CD14-positive monocyte (primary cell): ENCODE data around the gene FIS1. TPM values are rescaled to one million over a fixed set of nuclear protein-coding genes. Genes with fewer than 3 reads are reported as not detected.
A peak's percentile ranks its signal among the peaks of the same experiment; 100 is the strongest.
"Not testable (repeated sequence)": the region's sequence is repeated elsewhere in the genome, so short reads cannot be mapped to it uniquely, and the experiment has no call there.

ENCODE experiments used
- DNase-seq, 3 donors: peaks; one replicate each; pipeline ENCODE4 v3.0.0-alpha.2; 2011 to 2022
- H2AFZ ChIP-seq: 2 replicates; pipeline ENCODE4 v1.6.0; 2012; ENCODE audit warnings: mild to moderate bottlenecking, low read depth, low read length, inconsistent platforms; ENCODE audit not compliant: insufficient read depth, poor library complexity, severe bottlenecking
- H3K27ac ChIP-seq, 2 donors: 1 replicate in 1 of 2; 2 replicates in 1 of 2; pipeline ENCODE4 v1.5.1; 2012 to 2013; ENCODE audit warnings: low read length in 2 of 2, control low read depth in 1 of 2, inconsistent platforms in 1 of 2, low read depth in 1 of 2, mild to moderate bottlenecking in 1 of 2
- H3K27me3 ChIP-seq, 2 donors: one replicate each; pipeline versions ENCODE4 v1.6.0 to v1.6.1; 2011 to 2013; ENCODE audit warnings: low read length in 2 of 2; ENCODE audit not compliant: control insufficient read depth in 2 of 2, insufficient read depth in 2 of 2
- H3K36me3 ChIP-seq, 2 donors: replicated peaks in 1 of 2; 1 replicate in 1 of 2; 2 replicates in 1 of 2; pipeline versions ENCODE4 v1.5.1 to v1.6.1; 2012 to 2013; ENCODE audit warnings: low read length in 2 of 2, control low read depth in 1 of 2, inconsistent platforms in 1 of 2, mild to moderate bottlenecking in 1 of 2; ENCODE audit not compliant: insufficient read depth in 2 of 2, control insufficient read depth in 1 of 2
- H3K4me1 ChIP-seq, 2 donors: 1 replicate in 1 of 2; 2 replicates in 1 of 2; pipeline versions ENCODE4 v1.5.1 to v1.6.1; 2012 to 2013; ENCODE audit warnings: low read length in 2 of 2, control low read depth in 1 of 2, inconsistent platforms in 1 of 2, mild to moderate bottlenecking in 1 of 2, moderate library complexity in 1 of 2; ENCODE audit not compliant: insufficient read depth in 2 of 2, control insufficient read depth in 1 of 2
- H3K4me2 ChIP-seq: replicated peaks from 2 replicates; pipeline ENCODE3; 2012; ENCODE audit warnings: low read length, moderate library complexity, mild to moderate bottlenecking; ENCODE audit not compliant: poor library complexity, severe bottlenecking; ENCODE audit errors: extremely low read depth
- H3K4me3 ChIP-seq, 3 experiments: fragments of 200-600 bp in 1 of 3; sonication (generic) in 1 of 3; replicated peaks in 1 of 3; 1 replicate in 2 of 3; 2 replicates in 1 of 3; pipeline ENCODE4 v1.5.1; 2011 to 2013; ENCODE audit warnings: low read length in 3 of 3, mild to moderate bottlenecking in 3 of 3, control low read depth in 2 of 3, low read depth in 2 of 3, inconsistent platforms in 1 of 3, moderate library complexity in 1 of 3
- H3K79me2 ChIP-seq: 2 replicates; pipeline ENCODE4 v1.6.0; 2012; ENCODE audit warnings: mild to moderate bottlenecking, control low read depth, inconsistent platforms, low read length, moderate library complexity; ENCODE audit not compliant: insufficient read depth
- H3K9ac ChIP-seq: 2 replicates; pipeline ENCODE4 v1.6.0; 2017; ENCODE audit warnings: low read length, mild to moderate bottlenecking; ENCODE audit not compliant: insufficient read depth, poor library complexity, severe bottlenecking
- H3K9me3 ChIP-seq, 2 donors: replicated peaks in 1 of 2; 1 replicate in 1 of 2; 2 replicates in 1 of 2; pipeline versions ENCODE4 v1.5.1 to v1.6.1; 2012 to 2013; ENCODE audit warnings: low read length in 2 of 2, control low read depth in 1 of 2; ENCODE audit not compliant: control insufficient read depth in 1 of 2, insufficient read depth in 1 of 2
- H4K20me1 ChIP-seq: 2 replicates; pipeline ENCODE4 v1.6.0; 2012; ENCODE audit warnings: mild to moderate bottlenecking, low read length, control low read depth, moderate library complexity; ENCODE audit not compliant: insufficient read depth
- H3K27ac Mint-ChIP-seq, 7 donors: one replicate each; pipeline ENCODE4 v1.8.0; 2020; ENCODE audit warnings: mild to moderate bottlenecking in 7 of 7, mixed read lengths in 7 of 7, moderate library complexity in 6 of 7, inconsistent platforms in 2 of 7
- H3K27me3 Mint-ChIP-seq, 3 donors: one replicate each; pipeline ENCODE4 v1.8.0; 2021 to 2022; ENCODE audit warnings: low read depth in 3 of 3, mild to moderate bottlenecking in 3 of 3, mixed read lengths in 3 of 3, moderate library complexity in 3 of 3, inconsistent platforms in 1 of 3
- H3K36me3 Mint-ChIP-seq, 2 donors: one replicate each; pipeline ENCODE4 v1.8.0; 2020; ENCODE audit warnings: mixed read lengths in 2 of 2, inconsistent platforms in 1 of 2, mild to moderate bottlenecking in 1 of 2
- H3K4me1 Mint-ChIP-seq: one replicate; pipeline ENCODE4 v1.8.0; 2020; ENCODE audit warnings: mild to moderate bottlenecking, mixed read lengths
- H3K4me3 Mint-ChIP-seq, 2 donors: one replicate each; pipeline ENCODE4 v1.8.0; 2020; ENCODE audit warnings: mild to moderate bottlenecking in 2 of 2, mixed read lengths in 2 of 2, moderate library complexity in 1 of 2
- H3K9me3 Mint-ChIP-seq, 7 donors: one replicate each; pipeline ENCODE4 v1.8.0; 2020 to 2022; ENCODE audit warnings: mixed read lengths in 7 of 7, mild to moderate bottlenecking in 6 of 7, moderate library complexity in 6 of 7, inconsistent platforms in 2 of 7
- WGBS: methylation state at CpG from one replicate; pipeline ENCODE4 v1.1.5; 2013; ENCODE audit warnings: missing lambda C conversion rate; ENCODE audit not compliant: insufficient coverage; 5-methylcytosine and 5-hydroxymethylcytosine counted together
- intact Hi-C, 2 donors: fragments of 100-400 bp; cut with micrococcal nuclease; formaldehyde crosslinking; loops; one replicate each; pipeline versions ENCODE4 v1.15.0 to v1.15.1; 2023
- polyA plus RNA-seq, 3 donors: library from polyadenylated mRNA; depleted of rRNA in 1 of 3; unstranded in 2 of 3; stranded (reverse) in 1 of 3; fragments of 300-500 nt in 2 of 3; fragments of >200 nt in 1 of 3; fragmentation: Illumina TruSeq in 2 of 3; gene quantifications; 1 replicate in 2 of 3; 2 replicates in 1 of 3; pipeline ENCODE4 v1.2.3, GENCODE V29; 2012 to 2021

Gene FIS1
- polyA plus RNA-seq, 3 donors: 152 to 198 (median 195) TPM

GRCh38 chr7:101293069-101294021 is 48.5 kb upstream of the FIS1 start:
- H3K79me2 ChIP-seq, H3K4me3 ChIP-seq, H2AFZ ChIP-seq, H3K27ac ChIP-seq, DNase-seq, H4K20me1 ChIP-seq, intact Hi-C loops, H3K4me1 ChIP-seq, H3K9me3 ChIP-seq, H3K4me1 Mint-ChIP-seq, H3K36me3 Mint-ChIP-seq, H3K9ac ChIP-seq, H3K4me2 ChIP-seq, H3K36me3 ChIP-seq, H3K9me3 Mint-ChIP-seq: not testable (repeated sequence)
- WGBS: 74% methylated on average over 8 of the region's 16 CpGs
- H3K27ac Mint-ChIP-seq: peak overlapping the region in 1 of 7 donors; percentile 61
- peaks cover 35 to 74% (median 49%) of the 10 kb centered on the region in 3 donors for H3K27me3 Mint-ChIP-seq
- H3K27me3 ChIP-seq: peaks cover 5 to 16% of the 10 kb centered on the region in 2 donors
- peak overlapping the region in 1 of 2 donors; percentile 51 for H3K4me3 Mint-ChIP-seq

- H2AFZ ChIP-seq, H3K27ac Mint-ChIP-seq, DNase-seq, H3K4me3 ChIP-seq, H3K4me3 Mint-ChIP-seq, H3K4me1 Mint-ChIP-seq, H4K20me1 ChIP-seq, H3K27ac ChIP-seq, H3K4me2 ChIP-seq, H3K9me3 ChIP-seq, H3K79me2 ChIP-seq, H3K4me1 ChIP-seq, H3K9ac ChIP-seq, intact Hi-C loops, H3K36me3 Mint-ChIP-seq, H3K36me3 ChIP-seq: not testable (repeated sequence)
- 86% methylated on average over 2 of the region's 5 CpGs for WGBS
- H3K27me3 ChIP-seq: peaks cover 2 to 12% of the 10 kb centered on the region in 2 donors
- H3K9me3 Mint-ChIP-seq: peaks cover 6 to 10% (median 9%) of the 10 kb centered on the region in 7 donors
- peaks cover 32 to 70% (median 42%) of the 10 kb centered on the region in 3 donors for H3K27me3 Mint-ChIP-seq
Measured at GRCh38 chr7:101292566-101292965, 47.7 kb upstream of the FIS1 start.
